Trophoblast cell (in vitro differentiated cells and primary cell): Measurements from ENCODE around the gene IL10RB.

Experiments
- DNase-seq, 2 donors: peaks; one replicate each; pipeline ENCODE4 v3.0.0-alpha.2; 2016
- H2AFZ ChIP-seq: 2 replicates; pipeline ENCODE4 v1.6.1; 2013; ENCODE audit warnings: low read length, moderate library complexity, mild to moderate bottlenecking; ENCODE audit not compliant: insufficient read depth, poor library complexity
- H2AK5ac ChIP-seq: 2 replicates; pipeline ENCODE4 v1.6.1; 2013; ENCODE audit warnings: mild to moderate bottlenecking, low read length
- H2BK120ac ChIP-seq: 2 replicates; pipeline ENCODE4 v1.6.1; 2013; ENCODE audit warnings: low read length, mild to moderate bottlenecking, moderate library complexity; ENCODE audit not compliant: insufficient read depth, poor library complexity
- H2BK12ac ChIP-seq: 2 replicates; pipeline ENCODE4 v1.6.1; 2013; ENCODE audit warnings: mild to moderate bottlenecking, low read length, moderate library complexity
- H2BK5ac ChIP-seq: 2 replicates; pipeline ENCODE4 v1.6.1; 2013; ENCODE audit warnings: low read length, low read depth, moderate library complexity, mild to moderate bottlenecking; ENCODE audit not compliant: poor library complexity
- H3K14ac ChIP-seq: 2 replicates; pipeline ENCODE4 v1.6.1; 2013; ENCODE audit warnings: mild to moderate bottlenecking, low read length
- H3K18ac ChIP-seq: 2 replicates; pipeline ENCODE4 v1.6.1; 2013; ENCODE audit warnings: mild to moderate bottlenecking, low read length
- H3K23ac ChIP-seq: 2 replicates; pipeline ENCODE4 v1.6.1; 2013; ENCODE audit warnings: low read length
- H3K27ac ChIP-seq: 2 replicates; pipeline ENCODE4 v1.5.1; 2013; ENCODE audit warnings: low read depth, mild to moderate bottlenecking, inconsistent platforms, low read length, moderate library complexity
- H3K27me3 ChIP-seq: 2 replicates; pipeline ENCODE4 v1.6.1; 2013; ENCODE audit warnings: inconsistent platforms, mild to moderate bottlenecking, low read length, moderate library complexity; ENCODE audit not compliant: insufficient read depth
- H3K36me3 ChIP-seq, 2 experiments: 1 replicate in 1 of 2; 2 replicates in 1 of 2; pipeline ENCODE4 v1.6.1; 2013; ENCODE audit warnings: low read length in 2 of 2, mild to moderate bottlenecking in 2 of 2, moderate library complexity in 1 of 2; ENCODE audit not compliant: insufficient read depth in 2 of 2, control insufficient read depth in 1 of 2
- H3K4ac ChIP-seq: 2 replicates; pipeline ENCODE4 v1.6.1; 2013; ENCODE audit warnings: low read depth, mild to moderate bottlenecking, low read length, moderate library complexity
- H3K4me1 ChIP-seq, 2 experiments: 1 replicate in 1 of 2; 2 replicates in 1 of 2; pipeline ENCODE4 v1.6.1; 2013; ENCODE audit warnings: low read length in 2 of 2, mild to moderate bottlenecking in 2 of 2, moderate library complexity in 1 of 2; ENCODE audit not compliant: insufficient read depth in 2 of 2, control insufficient read depth in 1 of 2
- H3K4me2 ChIP-seq: 2 replicates; pipeline ENCODE4 v1.6.1; 2013; ENCODE audit warnings: inconsistent platforms, mild to moderate bottlenecking, low read length, moderate library complexity
- H3K4me3 ChIP-seq: 2 replicates; pipeline ENCODE4 v1.5.1; 2013; ENCODE audit warnings: mild to moderate bottlenecking, low read depth, low read length, inconsistent platforms
- H3K79me1 ChIP-seq: one replicate; pipeline ENCODE4 v1.6.1; 2013; ENCODE audit warnings: low read length
- H3K79me2 ChIP-seq: 2 replicates; pipeline ENCODE4 v1.6.1; 2013; ENCODE audit warnings: low read length, mild to moderate bottlenecking; ENCODE audit not compliant: control insufficient read depth, insufficient read depth, poor library complexity
- H3K9ac ChIP-seq: 2 replicates; pipeline ENCODE4 v1.6.1; 2013; ENCODE audit warnings: mild to moderate bottlenecking, low read length
- H3K9me3 ChIP-seq: 2 replicates; pipeline ENCODE4 v1.6.1; 2013; ENCODE audit warnings: low read depth, mild to moderate bottlenecking, control low read depth, inconsistent platforms, low read length; ENCODE audit not compliant: insufficient read depth
- H4K12ac ChIP-seq: 2 replicates; pipeline ENCODE4 v1.6.1; 2013; ENCODE audit warnings: low read depth, mild to moderate bottlenecking, low read length, moderate library complexity
- H4K8ac ChIP-seq: 2 replicates; pipeline ENCODE4 v1.6.1; 2013; ENCODE audit warnings: low read depth, mild to moderate bottlenecking, low read length, moderate library complexity
- H4K91ac ChIP-seq: one replicate; pipeline ENCODE4 v1.6.1; 2013; ENCODE audit warnings: low read depth, mild to moderate bottlenecking, low read length, moderate library complexity
- WGBS: extraction: QIAGEN DNeasy Blood & Tissue Kit; methylation state at CpG from one replicate; pipeline ENCODE4 v1.1.7; 2013; ENCODE audit warnings: missing lambda C conversion rate; ENCODE audit not compliant: insufficient read length, insufficient coverage; ENCODE audit errors: extremely low coverage; 5-methylcytosine and 5-hydroxymethylcytosine counted together

Gene IL10RB

DNA sequence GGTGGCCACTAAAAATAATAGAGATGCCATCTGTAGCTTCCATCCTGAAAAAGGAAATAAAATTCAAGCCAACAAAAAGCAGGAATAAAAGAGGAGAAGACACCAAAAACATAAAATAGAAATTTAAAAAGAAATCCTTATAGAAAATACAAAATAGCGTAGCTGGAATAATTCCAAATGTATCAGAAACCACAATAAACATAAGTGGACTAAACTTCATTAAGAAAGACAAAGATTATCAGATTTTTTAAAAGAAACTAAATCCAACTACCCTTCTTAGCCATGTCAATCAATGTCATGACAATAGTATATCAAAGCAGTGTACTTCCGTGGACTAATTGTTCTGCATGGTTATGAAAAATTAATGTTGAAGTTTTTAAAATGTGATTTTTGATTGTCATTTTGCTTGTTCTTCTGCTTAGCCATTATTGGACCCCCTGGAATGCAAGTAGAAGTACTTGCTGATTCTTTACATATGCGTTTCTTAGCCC, 13.2 kb downstream of the IL10RB start:
- H2AFZ ChIP-seq = no peak overlapping the region
- peaks cover 7 to 13% of the 10 kb centered on the region in 2 experiments for H3K36me3 ChIP-seq
- no peak overlapping the region for H2AK5ac ChIP-seq
- H3K4me1 ChIP-seq = no peaks in the 10 kb centered on the region
- H3K4me3 ChIP-seq = no peak overlapping the region
- H3K79me2 ChIP-seq = no peaks in the 10 kb centered on the region
- H3K9ac ChIP-seq = no peak overlapping the region
- DNase-seq = no peak
- no peak overlapping the region for H3K4ac ChIP-seq
- H3K18ac ChIP-seq = no peak overlapping the region
- H4K12ac ChIP-seq = no peak overlapping the region
- H2BK120ac ChIP-seq = no peak overlapping the region
- H4K8ac ChIP-seq = no peak overlapping the region
- no peak overlapping the region for H3K4me2 ChIP-seq
- H2BK12ac ChIP-seq = no peak overlapping the region
- no CpG with 5 or more reads among the region's 3 CpGs for WGBS
- no peak overlapping the region for H4K91ac ChIP-seq
- H3K23ac ChIP-seq = no peak overlapping the region
- H3K79me1 ChIP-seq = no peaks in the 10 kb centered on the region
- H3K14ac ChIP-seq = no peak overlapping the region
- H2BK5ac ChIP-seq = no peak overlapping the region
- H3K27ac ChIP-seq = no peak overlapping the region
- H3K27me3 ChIP-seq = no peaks in the 10 kb centered on the region
- peaks cover 2% of the 10 kb centered on the region for H3K9me3 ChIP-seq

- H3K18ac ChIP-seq = no peak overlapping the region
- no peak overlapping the region for H4K8ac ChIP-seq
- WGBS = no CpG with 5 or more reads among the region's 6 CpGs
- no peak overlapping the region for H3K14ac ChIP-seq
- no peaks in the 10 kb centered on the region for H3K27me3 ChIP-seq
- H4K91ac ChIP-seq = no peak overlapping the region
- H3K79me2 ChIP-seq = no peaks in the 10 kb centered on the region
- H2AFZ ChIP-seq = no peak overlapping the region
- no peak overlapping the region for H3K27ac ChIP-seq
- no peak for DNase-seq
- H2AK5ac ChIP-seq = no peak overlapping the region
- H2BK5ac ChIP-seq = no peak overlapping the region
- no peak overlapping the region for H2BK120ac ChIP-seq
- H3K4me2 ChIP-seq = no peak overlapping the region
- no peak overlapping the region for H4K12ac ChIP-seq
- H3K4ac ChIP-seq = no peak overlapping the region
- H3K23ac ChIP-seq = no peak overlapping the region
- no peaks in the 10 kb centered on the region for H3K4me1 ChIP-seq
- H3K36me3 ChIP-seq = peaks cover 11 to 15% of the 10 kb centered on the region in 2 experiments
- H3K79me1 ChIP-seq = no peaks in the 10 kb centered on the region
- H3K9ac ChIP-seq = no peak overlapping the region
- no peak overlapping the region for H2BK12ac ChIP-seq
- H3K4me3 ChIP-seq = no peak overlapping the region
- peaks cover 2% of the 10 kb centered on the region for H3K9me3 ChIP-seq
Observed at GRCh38 chr21:33281096-33281652, 15.0 kb downstream of the IL10RB start.

DNA sequence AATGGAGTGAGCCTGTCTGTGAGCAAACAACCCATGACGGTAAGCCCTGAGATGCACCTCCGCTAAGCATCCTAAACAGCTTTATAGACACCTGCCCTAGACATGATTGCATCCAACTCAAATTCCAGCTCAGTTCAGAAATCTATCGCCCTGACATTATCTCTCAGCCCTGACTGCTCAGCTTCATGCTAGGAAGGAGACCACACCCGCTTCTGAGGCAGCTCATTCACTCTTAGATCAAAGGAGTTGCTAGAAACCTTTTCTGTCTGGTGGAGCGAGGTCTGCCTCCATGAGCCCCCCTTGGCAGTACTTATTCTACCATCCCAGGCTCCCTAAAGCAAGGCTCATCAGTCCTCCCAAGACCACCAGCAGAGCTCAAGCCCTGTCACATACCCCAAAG, 17.0 kb downstream of the IL10RB start:
- H3K79me1 ChIP-seq = no peaks in the 10 kb centered on the region
- H2BK12ac ChIP-seq = no peak overlapping the region
- H3K9ac ChIP-seq = no peak overlapping the region
- H3K4ac ChIP-seq = no peak overlapping the region
- no CpG with 5 or more reads among the region's 5 CpGs for WGBS
- H3K9me3 ChIP-seq = peaks cover 2% of the 10 kb centered on the region
- H3K36me3 ChIP-seq = peaks cover 12 to 16% of the 10 kb centered on the region in 2 experiments
- H3K23ac ChIP-seq = no peak overlapping the region
- H2BK120ac ChIP-seq = no peak overlapping the region
- no peak for DNase-seq
- no peaks in the 10 kb centered on the region for H3K27me3 ChIP-seq
- H3K4me3 ChIP-seq = no peak overlapping the region
- H2AK5ac ChIP-seq = no peak overlapping the region
- H2BK5ac ChIP-seq = no peak overlapping the region
- no peak overlapping the region for H4K91ac ChIP-seq
- H3K27ac ChIP-seq = no peak overlapping the region
- H2AFZ ChIP-seq = no peak overlapping the region
- no peak overlapping the region for H3K4me2 ChIP-seq
- no peak overlapping the region for H4K12ac ChIP-seq
- no peak overlapping the region for H4K8ac ChIP-seq
- H3K4me1 ChIP-seq = peaks cover 0 to 3% of the 10 kb centered on the region in 2 experiments
- no peaks in the 10 kb centered on the region for H3K79me2 ChIP-seq
- no peak overlapping the region for H3K14ac ChIP-seq
- H3K18ac ChIP-seq = no peak overlapping the region

- Histone ChIP-seq H4K8ac (no peak overlapping the region), H2BK120ac (no peak overlapping the region), H3K9me3 (no peaks in the 10 kb centered on the region), H3K4me1 (peaks cover 7 to 11% of the 10 kb centered on the region in 2 experiments), H3K4me3 (no peak overlapping the region), H3K79me2 (no peaks in the 10 kb centered on the region), H3K18ac (no peak overlapping the region), H4K91ac (no peak overlapping the region), H3K36me3 (peaks cover 10 to 11% of the 10 kb centered on the region in 2 experiments), H3K79me1 (no peaks in the 10 kb centered on the region), H3K14ac (no peak overlapping the region), H2AFZ (no peak overlapping the region), H2AK5ac (no peak overlapping the region), H3K23ac (no peak overlapping the region), H2BK5ac (no peak overlapping the region), H3K27me3 (no peaks in the 10 kb centered on the region), H3K9ac (no peak overlapping the region), H3K27ac (no peak overlapping the region), H3K4me2 (no peak overlapping the region), H3K4ac (no peak overlapping the region), H4K12ac (no peak overlapping the region), H2BK12ac (no peak overlapping the region)
- no peak for DNase-seq
- no CpG with 5 or more reads among the region's 11 CpGs for WGBS
Observed at GRCh38 chr21:33286076-33286475, 19.9 kb downstream of the IL10RB start.
